Measurements from ENCODE around the gene PFAS. TPM values are rescaled to one million over a fixed set of nuclear protein-coding genes. Genes with fewer than 3 reads are reported as not detected.

Gene PFAS, protein sequence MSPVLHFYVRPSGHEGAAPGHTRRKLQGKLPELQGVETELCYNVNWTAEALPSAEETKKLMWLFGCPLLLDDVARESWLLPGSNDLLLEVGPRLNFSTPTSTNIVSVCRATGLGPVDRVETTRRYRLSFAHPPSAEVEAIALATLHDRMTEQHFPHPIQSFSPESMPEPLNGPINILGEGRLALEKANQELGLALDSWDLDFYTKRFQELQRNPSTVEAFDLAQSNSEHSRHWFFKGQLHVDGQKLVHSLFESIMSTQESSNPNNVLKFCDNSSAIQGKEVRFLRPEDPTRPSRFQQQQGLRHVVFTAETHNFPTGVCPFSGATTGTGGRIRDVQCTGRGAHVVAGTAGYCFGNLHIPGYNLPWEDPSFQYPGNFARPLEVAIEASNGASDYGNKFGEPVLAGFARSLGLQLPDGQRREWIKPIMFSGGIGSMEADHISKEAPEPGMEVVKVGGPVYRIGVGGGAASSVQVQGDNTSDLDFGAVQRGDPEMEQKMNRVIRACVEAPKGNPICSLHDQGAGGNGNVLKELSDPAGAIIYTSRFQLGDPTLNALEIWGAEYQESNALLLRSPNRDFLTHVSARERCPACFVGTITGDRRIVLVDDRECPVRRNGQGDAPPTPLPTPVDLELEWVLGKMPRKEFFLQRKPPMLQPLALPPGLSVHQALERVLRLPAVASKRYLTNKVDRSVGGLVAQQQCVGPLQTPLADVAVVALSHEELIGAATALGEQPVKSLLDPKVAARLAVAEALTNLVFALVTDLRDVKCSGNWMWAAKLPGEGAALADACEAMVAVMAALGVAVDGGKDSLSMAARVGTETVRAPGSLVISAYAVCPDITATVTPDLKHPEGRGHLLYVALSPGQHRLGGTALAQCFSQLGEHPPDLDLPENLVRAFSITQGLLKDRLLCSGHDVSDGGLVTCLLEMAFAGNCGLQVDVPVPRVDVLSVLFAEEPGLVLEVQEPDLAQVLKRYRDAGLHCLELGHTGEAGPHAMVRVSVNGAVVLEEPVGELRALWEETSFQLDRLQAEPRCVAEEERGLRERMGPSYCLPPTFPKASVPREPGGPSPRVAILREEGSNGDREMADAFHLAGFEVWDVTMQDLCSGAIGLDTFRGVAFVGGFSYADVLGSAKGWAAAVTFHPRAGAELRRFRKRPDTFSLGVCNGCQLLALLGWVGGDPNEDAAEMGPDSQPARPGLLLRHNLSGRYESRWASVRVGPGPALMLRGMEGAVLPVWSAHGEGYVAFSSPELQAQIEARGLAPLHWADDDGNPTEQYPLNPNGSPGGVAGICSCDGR (N-terminal part only)
- total RNA-seq, result 104 to 111 TPM (median 105 TPM) in 3 replicates

DNA sequence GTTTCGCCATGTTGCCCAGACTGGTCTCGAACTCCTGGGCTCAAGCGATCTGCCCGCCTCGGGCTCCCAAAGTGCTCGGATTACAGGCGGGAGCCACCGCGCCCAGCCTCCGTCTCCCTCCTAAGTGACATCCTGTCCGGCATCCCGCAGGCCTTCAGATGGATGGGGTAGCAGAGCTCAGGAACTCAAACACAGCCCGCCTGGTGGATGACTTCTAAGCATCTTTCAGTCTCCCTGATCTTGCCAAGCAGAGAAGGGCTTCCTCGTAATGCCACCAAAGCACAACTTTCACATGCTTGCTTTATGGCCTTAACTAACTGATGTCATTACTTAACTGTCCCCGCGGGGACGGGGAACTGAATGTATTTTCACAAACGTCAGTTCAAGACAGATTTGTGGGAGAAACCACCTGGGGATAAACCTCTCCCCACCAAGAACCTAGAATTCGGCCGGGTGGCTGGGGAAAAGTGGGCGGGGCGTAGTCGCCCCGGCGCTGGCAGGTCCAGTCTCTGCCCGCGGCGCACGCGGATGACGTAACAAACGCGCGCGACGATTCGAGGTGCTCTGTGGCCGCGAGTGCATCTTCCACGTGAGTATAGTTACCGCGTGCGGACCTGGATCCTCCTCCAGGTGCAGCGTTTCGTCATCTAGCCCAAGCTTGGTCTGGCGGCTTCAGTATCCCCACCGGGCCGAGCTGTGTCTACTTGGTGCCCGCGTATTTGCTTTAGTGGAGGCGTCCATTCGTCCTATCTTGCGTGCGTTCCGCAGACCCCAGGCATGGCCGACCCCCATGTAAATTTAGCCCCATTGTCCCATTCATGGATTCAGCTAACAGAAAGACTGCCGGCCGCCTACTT lies at the start of gene PFAS:
Gene PFAS (plus strand): TSS at position 539 of the 857 bp plus-strand sequence. CDS start 4,649 bp downstream, outside the sequence.
- Mint-ChIP-seq H3K4me1 (peaks cover 21% of the 10 kb centered on the region), H3K4me3 (peak within 1 kb of the TSS; percentile 94), H3K9me3 (no peaks in the 10 kb centered on the region), H3K27me3 (ENCODE audit: low read depth) (no peaks in the 10 kb centered on the region), H3K36me3 (peaks cover 5% of the 10 kb centered on the region), H3K27ac (peak within 1 kb of the TSS; percentile 99)
- TF ChIP-seq, protein P1, sequence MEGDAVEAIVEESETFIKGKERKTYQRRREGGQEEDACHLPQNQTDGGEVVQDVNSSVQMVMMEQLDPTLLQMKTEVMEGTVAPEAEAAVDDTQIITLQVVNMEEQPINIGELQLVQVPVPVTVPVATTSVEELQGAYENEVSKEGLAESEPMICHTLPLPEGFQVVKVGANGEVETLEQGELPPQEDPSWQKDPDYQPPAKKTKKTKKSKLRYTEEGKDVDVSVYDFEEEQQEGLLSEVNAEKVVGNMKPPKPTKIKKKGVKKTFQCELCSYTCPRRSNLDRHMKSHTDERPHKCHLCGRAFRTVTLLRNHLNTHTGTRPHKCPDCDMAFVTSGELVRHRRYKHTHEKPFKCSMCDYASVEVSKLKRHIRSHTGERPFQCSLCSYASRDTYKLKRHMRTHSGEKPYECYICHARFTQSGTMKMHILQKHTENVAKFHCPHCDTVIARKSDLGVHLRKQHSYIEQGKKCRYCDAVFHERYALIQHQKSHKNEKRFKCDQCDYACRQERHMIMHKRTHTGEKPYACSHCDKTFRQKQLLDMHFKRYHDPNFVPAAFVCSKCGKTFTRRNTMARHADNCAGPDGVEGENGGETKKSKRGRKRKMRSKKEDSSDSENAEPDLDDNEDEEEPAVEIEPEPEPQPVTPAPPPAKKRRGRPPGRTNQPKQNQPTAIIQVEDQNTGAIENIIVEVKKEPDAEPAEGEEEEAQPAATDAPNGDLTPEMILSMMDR (IDR thresholded peaks at IDR 0.05; ENCODE audit: unreplicated experiment), result no peak
- DNase-seq (ENCODE audit: low spot score in 2 of 2, unreplicated experiment in 2 of 2), result peak; percentile 95 to 98

DNA sequence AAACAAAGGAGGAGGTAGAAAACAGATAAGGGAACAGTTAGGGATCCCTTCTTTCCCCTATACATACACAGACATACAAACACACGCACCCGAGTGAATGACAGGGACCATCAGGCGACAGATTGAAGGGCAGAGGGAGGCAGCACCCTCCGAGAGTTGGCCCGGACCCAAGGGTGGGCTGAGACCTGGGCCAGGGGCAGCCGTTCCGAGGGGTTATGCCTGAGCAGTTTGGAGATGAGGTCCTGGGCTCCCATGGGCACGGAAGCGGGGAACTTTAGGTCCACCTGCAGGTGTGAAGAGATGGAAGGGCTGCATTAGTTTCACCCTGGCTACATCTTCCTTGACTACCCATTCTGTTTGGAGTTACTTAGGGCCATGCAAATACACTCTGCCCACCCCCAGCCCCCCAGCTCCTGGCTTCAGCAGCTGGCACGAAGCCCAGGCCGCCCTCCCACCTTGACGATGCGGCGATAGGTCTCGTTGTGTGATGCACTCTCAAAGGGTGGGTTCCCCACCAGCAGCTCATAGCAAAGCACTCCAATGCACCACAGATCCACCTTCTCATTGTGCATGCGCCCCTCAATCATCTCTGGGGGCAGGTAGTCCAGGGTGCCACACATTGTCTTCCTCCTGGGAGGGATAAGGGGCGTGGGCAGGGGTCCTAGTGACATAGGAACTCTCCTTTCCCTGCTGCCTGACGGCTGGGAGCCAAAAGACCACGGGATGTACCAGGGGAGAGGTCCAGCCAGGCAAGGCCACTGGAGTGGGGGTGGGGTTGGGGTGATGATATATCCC lies 44.1 kb upstream of the PFAS start:
- Mint-ChIP-seq H3K27me3 (ENCODE audit: low read depth) (no peaks in the 10 kb centered on the region), H3K27ac (no peak overlapping the region), H3K4me3 (no peak overlapping the region), H3K4me1 (peaks cover 6% of the 10 kb centered on the region), H3K36me3 (peaks cover 5% of the 10 kb centered on the region), H3K9me3 (no peaks in the 10 kb centered on the region)
- TF ChIP-seq, protein P1 (IDR thresholded peaks at IDR 0.05; ENCODE audit: unreplicated experiment), result no peak
- no peak for DNase-seq (ENCODE audit: low spot score in 2 of 2, unreplicated experiment in 2 of 2)

DNA sequence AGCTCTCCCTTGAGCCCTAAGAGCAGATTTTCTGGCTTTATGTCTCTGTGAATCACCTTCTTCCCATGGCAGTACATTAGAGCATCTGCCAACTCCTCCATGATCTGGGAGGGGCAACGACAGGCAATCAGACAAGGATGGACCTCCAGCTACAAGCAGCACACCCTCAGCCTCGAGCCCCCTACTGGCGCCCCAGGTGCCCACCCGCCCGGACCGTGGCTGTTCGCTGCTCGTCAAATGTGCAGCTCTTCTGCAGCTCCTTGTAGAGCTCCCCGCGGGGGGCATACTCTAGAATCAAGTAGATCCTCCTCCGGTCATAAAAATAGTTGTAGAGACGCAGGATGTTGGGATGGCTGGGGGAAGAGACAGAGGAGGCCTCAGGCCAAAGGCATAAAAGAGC lies 42.6 kb upstream of the PFAS start:
- Mint-ChIP-seq H3K27ac (no peak overlapping the region), H3K4me1 (peaks cover 14% of the 10 kb centered on the region), H3K36me3 (peaks cover 3% of the 10 kb centered on the region), H3K27me3 (ENCODE audit: low read depth) (no peaks in the 10 kb centered on the region), H3K4me3 (no peak overlapping the region), H3K9me3 (no peaks in the 10 kb centered on the region)
- TF ChIP-seq, protein P1 (IDR thresholded peaks at IDR 0.05; ENCODE audit: unreplicated experiment), result no peak
- no peak for DNase-seq (ENCODE audit: low spot score in 2 of 2, unreplicated experiment in 2 of 2)

DNA sequence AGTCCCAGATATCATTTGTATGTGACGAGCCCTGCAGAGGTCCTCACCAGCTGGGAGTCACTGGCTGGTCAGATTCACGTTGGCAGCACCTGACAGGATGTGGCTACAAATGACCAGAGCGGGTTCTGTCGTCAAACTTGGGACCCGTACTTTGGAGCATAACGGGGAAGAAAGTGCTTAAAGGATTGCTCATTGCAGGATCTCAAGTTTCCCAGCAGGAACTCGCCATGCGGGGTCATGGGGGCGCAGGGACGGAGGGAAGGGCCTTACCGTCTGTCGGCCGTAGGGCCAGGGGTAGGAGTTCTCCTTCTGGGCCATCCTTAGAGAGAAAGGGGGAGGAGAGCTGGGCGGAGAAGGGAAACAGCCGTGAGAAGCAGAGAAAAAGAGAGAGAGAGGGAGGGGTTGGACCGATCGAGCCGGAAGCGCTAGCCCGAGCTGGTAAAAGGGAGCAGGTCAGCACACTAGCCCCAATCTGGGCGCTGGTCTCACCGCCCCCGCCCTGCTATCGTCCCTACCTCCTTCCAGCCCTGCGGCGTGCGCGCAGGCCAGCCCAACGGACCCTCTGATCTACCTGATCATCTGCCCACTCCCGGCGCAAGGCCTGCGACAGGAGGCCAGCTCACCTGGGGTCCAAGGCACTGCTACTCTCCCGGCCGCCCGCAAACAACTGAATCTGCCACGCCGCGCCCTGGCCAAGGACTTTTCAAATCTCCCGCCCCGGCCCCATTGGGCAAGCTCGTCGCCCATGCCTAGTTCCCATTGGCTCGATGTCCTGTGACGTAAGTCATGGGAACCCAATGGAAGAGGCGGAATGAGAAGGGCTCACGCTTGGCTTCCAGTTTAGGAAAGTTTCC lies 39.0 kb upstream of the PFAS start, which contains the start of gene AURKB:
Gene AURKB (minus strand): TSS at position 669 of the 854 bp plus-strand sequence. CDS start 351 bp downstream, at position 318.
- no peaks in the 10 kb centered on the region for H3K27me3 Mint-ChIP-seq (ENCODE audit: low read depth)
- H3K36me3 Mint-ChIP-seq, result peaks cover 2% of the 10 kb centered on the region
- peak; percentile 94 to 95 for DNase-seq (ENCODE audit: low spot score in 2 of 2, unreplicated experiment in 2 of 2)
- H3K27ac Mint-ChIP-seq, result peak within 1 kb of the TSS; percentile 97
- H3K9me3 Mint-ChIP-seq, result no peaks in the 10 kb centered on the region
- peaks cover 14% of the 10 kb centered on the region for H3K4me1 Mint-ChIP-seq
- H3K4me3 Mint-ChIP-seq, result peak within 1 kb of the TSS; percentile 82
- TF ChIP-seq, protein P1 (IDR thresholded peaks at IDR 0.05; ENCODE audit: unreplicated experiment), result no peak

Data from mesothelial cell of epicardium (in vitro differentiated cells).